ENCODE results near the gene EHBP1L1. TPM values are rescaled to one million over a fixed set of nuclear protein-coding genes. Genes with fewer than 3 reads are reported as not detected.

Gene EHBP1L1
- polyA plus RNA-seq, 4 donors, result 36.1 to 131 (median 62.4) TPM

GRCh38 chr11:65557280-65558001 lies 18.4 kb upstream of the EHBP1L1 start:
- Histone ChIP-seq H3K9me3 (ENCODE audit: control insufficient read depth in 2 of 2, insufficient read depth in 1 of 2, low read depth in 1 of 2, low read length in 1 of 2) (no peaks in the 10 kb centered on the region), H3K4me1 (ENCODE audit: control insufficient read depth in 3 of 3, insufficient read depth in 2 of 3, low read depth in 1 of 3, low read length in 2 of 3) (peaks cover 0 to 69% (median 0%) of the 10 kb centered on the region in 3 donors), H3K27me3 (ENCODE audit: control insufficient read depth in 3 of 3, insufficient read depth in 3 of 3, low read length in 3 of 3) (no peaks in the 10 kb centered on the region), H3K27ac (ENCODE audit: low read depth in 1 of 3, low read length in 2 of 3) (peak overlapping the region; percentile 21 to 83 (median 43)), H3K36me3 (ENCODE audit: control insufficient read depth in 3 of 3, insufficient read depth in 2 of 3, low read depth in 1 of 3, low read length in 3 of 3) (peaks cover 0 to 27% (median 0%) of the 10 kb centered on the region in 3 donors), H3K4me3 (ENCODE audit: low read depth in 1 of 3, low read length in 3 of 3) (peak overlapping the region; percentile 51 to 55 (median 52))
- peak in 1 of 2 donors; percentile 76 for DNase-seq
- WGBS, 3 donors, result 4 to 11% (median 5%) methylated on average over 30 to 47 of the region's 47 CpGs
- FAIRE-seq, result no peak

DNA sequence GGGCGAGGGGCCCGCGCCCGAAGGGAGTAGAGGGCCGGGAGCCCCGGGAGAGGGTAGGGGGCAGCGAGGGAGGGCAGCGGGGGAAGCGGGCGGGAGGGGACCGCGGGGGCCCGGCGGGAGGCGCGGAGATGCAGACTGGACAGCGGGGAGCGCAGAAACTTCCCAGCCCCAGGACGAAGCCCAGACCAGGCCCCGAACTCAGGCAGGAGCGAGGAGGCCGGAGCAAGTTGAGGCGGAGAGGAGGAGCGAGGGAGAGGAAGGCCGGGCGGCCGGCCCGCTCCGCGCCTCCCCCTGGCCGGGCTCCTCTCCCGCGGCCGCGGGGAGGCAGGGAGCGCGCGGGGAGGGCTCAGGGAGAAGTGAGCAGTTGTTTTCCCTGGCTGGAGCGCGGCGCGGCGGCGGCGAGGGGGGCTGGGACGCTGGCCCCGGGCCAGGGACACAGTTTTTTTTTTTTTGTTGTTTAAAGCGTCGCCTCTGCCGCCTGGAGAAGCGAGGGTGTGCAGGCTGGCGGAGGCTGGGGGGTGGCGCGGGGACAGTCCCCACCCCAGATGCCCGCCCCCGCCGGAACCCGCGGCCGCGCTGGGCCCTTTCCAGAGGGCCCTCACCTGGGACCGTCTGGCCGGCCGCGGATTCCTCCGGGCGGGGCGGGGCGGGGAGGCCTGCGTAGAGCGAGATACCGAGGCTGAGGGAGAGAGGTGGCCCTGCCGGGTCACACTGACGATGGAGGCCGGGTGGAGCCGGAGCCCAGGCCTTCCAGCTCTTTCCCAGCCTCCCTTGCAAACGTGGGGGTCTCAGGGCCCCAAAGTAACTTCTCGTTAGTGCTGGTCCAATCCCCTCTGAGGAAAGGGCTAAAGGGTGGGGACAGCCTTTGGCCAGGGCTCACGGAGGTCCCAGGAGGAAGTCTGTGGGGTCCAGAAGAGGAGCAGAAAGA lies 17.6 kb upstream of the EHBP1L1 start, which contains the start of gene LTBP3:
LTBP3 (minus strand) TSS at position 358 of the 928 bp plus-strand sequence. CDS start 400 bp downstream, outside the sequence.
- peak within 1 kb of the TSS; percentile 51 to 55 (median 52) for H3K4me3 ChIP-seq (ENCODE audit: low read depth in 1 of 3, low read length in 3 of 3)
- H3K27me3 ChIP-seq (ENCODE audit: control insufficient read depth in 3 of 3, insufficient read depth in 3 of 3, low read length in 3 of 3), result no peaks in the 10 kb centered on the region
- peaks cover 0 to 63% (median 0%) of the 10 kb centered on the region in 3 donors for H3K4me1 ChIP-seq (ENCODE audit: control insufficient read depth in 3 of 3, insufficient read depth in 2 of 3, low read depth in 1 of 3, low read length in 2 of 3)
- peaks cover 0 to 20% (median 0%) of the 10 kb centered on the region in 3 donors for H3K36me3 ChIP-seq (ENCODE audit: control insufficient read depth in 3 of 3, insufficient read depth in 2 of 3, low read depth in 1 of 3, low read length in 3 of 3)
- FAIRE-seq, result no peak
- peak; percentile 61 to 81 for DNase-seq
- no peaks in the 10 kb centered on the region for H3K9me3 ChIP-seq (ENCODE audit: control insufficient read depth in 2 of 2, insufficient read depth in 1 of 2, low read depth in 1 of 2, low read length in 1 of 2)
- H3K27ac ChIP-seq (ENCODE audit: low read depth in 1 of 3, low read length in 2 of 3), result peak within 1 kb of the TSS; percentile 58 to 92 (median 91)
- 1% methylated on average over 40 to 79 of the region's 79 CpGs for WGBS, 3 donors

- Histone ChIP-seq H3K9me3 (ENCODE audit: control insufficient read depth in 2 of 2, insufficient read depth in 1 of 2, low read depth in 1 of 2, low read length in 1 of 2) (no peaks in the 10 kb centered on the region), H3K4me3 (ENCODE audit: low read depth in 1 of 3, low read length in 3 of 3) (peak overlapping the region in 1 of 3 donors; percentile 48), H3K4me1 (ENCODE audit: control insufficient read depth in 3 of 3, insufficient read depth in 2 of 3, low read depth in 1 of 3, low read length in 2 of 3) (peaks cover 0 to 57% (median 0%) of the 10 kb centered on the region in 3 donors), H3K27me3 (ENCODE audit: control insufficient read depth in 3 of 3, insufficient read depth in 3 of 3, low read length in 3 of 3) (no peaks in the 10 kb centered on the region), H3K36me3 (ENCODE audit: control insufficient read depth in 3 of 3, insufficient read depth in 2 of 3, low read depth in 1 of 3, low read length in 3 of 3) (peaks cover 0 to 17% (median 0%) of the 10 kb centered on the region in 3 donors), H3K27ac (ENCODE audit: low read depth in 1 of 3, low read length in 2 of 3) (peak overlapping the region; percentile 58 to 92 (median 91))
- no peak for FAIRE-seq
- WGBS, 3 donors, result 54 to 61% (median 58%) methylated on average over 17 to 19 of the region's 19 CpGs
- DNase-seq, result no peak
Observed at GRCh38 chr11:65558930-65559509, 16.8 kb upstream of the EHBP1L1 start.

DNA sequence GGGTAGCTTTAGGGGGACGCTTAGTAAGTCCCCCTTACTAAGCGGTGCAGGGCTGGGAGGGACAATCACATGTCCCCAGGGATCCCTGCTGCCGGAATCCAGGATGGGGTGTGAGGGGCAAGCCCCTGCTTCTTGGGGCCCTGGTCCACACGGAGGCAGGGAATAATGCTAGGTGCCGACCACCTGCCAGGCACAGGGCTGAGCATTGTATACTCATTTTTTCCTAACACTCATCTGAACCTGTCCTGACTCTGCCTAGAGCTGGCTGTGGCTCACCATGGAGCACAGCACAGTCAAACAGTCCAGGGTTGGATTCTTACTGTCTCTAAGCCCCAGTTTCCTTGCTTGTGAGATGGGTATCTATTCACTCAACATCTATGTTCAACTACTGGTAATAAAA lies 16.3 kb upstream of the EHBP1L1 start:
- Histone ChIP-seq H3K9me3 (ENCODE audit: control insufficient read depth in 2 of 2, insufficient read depth in 1 of 2, low read depth in 1 of 2, low read length in 1 of 2) (no peaks in the 10 kb centered on the region), H3K36me3 (ENCODE audit: control insufficient read depth in 3 of 3, insufficient read depth in 2 of 3, low read depth in 1 of 3, low read length in 3 of 3) (peaks cover 0 to 13% (median 0%) of the 10 kb centered on the region in 3 donors), H3K27ac (ENCODE audit: low read depth in 1 of 3, low read length in 2 of 3) (peak overlapping the region in 2 of 3 donors; percentile 91 to 92), H3K27me3 (ENCODE audit: control insufficient read depth in 3 of 3, insufficient read depth in 3 of 3, low read length in 3 of 3) (no peaks in the 10 kb centered on the region), H3K4me3 (ENCODE audit: low read depth in 1 of 3, low read length in 3 of 3) (no peak overlapping the region), H3K4me1 (ENCODE audit: control insufficient read depth in 3 of 3, insufficient read depth in 2 of 3, low read depth in 1 of 3, low read length in 2 of 3) (peaks cover 0 to 53% (median 0%) of the 10 kb centered on the region in 3 donors)
- no peak for DNase-seq
- 67 to 77% (median 68%) methylated on average over 5 of the region's 5 CpGs for WGBS, 3 donors
- FAIRE-seq, result no peak

- Histone ChIP-seq H3K9me3 (ENCODE audit: control insufficient read depth in 2 of 2, insufficient read depth in 1 of 2, low read depth in 1 of 2, low read length in 1 of 2) (no peaks in the 10 kb centered on the region), H3K27me3 (ENCODE audit: control insufficient read depth in 3 of 3, insufficient read depth in 3 of 3, low read length in 3 of 3) (no peaks in the 10 kb centered on the region), H3K36me3 (ENCODE audit: control insufficient read depth in 3 of 3, insufficient read depth in 2 of 3, low read depth in 1 of 3, low read length in 3 of 3) (peaks cover 0 to 12% (median 0%) of the 10 kb centered on the region in 3 donors), H3K4me1 (ENCODE audit: control insufficient read depth in 3 of 3, insufficient read depth in 2 of 3, low read depth in 1 of 3, low read length in 2 of 3) (peaks cover 0 to 48% (median 0%) of the 10 kb centered on the region in 3 donors), H3K4me3 (ENCODE audit: low read depth in 1 of 3, low read length in 3 of 3) (no peak overlapping the region), H3K27ac (ENCODE audit: low read depth in 1 of 3, low read length in 2 of 3) (peak overlapping the region in 2 of 3 donors; percentile 59 to 91)
- FAIRE-seq (no peak), DNase-seq (peak in 1 of 2 donors; percentile 60)
- 10 to 46% (median 25%) methylated on average over 5 of the region's 5 CpGs for WGBS, 3 donors
Observed at GRCh38 chr11:65559951-65560537, 15.8 kb upstream of the EHBP1L1 start.

GRCh38 chr11:65560555-65561418 lies 15.1 kb upstream of the EHBP1L1 start:
- H3K27me3 ChIP-seq (ENCODE audit: control insufficient read depth in 3 of 3, insufficient read depth in 3 of 3, low read length in 3 of 3), result no peaks in the 10 kb centered on the region
- no peak overlapping the region for H3K4me3 ChIP-seq (ENCODE audit: low read depth in 1 of 3, low read length in 3 of 3)
- peak overlapping the region in 2 of 3 donors; percentile 59 to 91 for H3K27ac ChIP-seq (ENCODE audit: low read depth in 1 of 3, low read length in 2 of 3)
- no peak for FAIRE-seq
- H3K9me3 ChIP-seq (ENCODE audit: control insufficient read depth in 2 of 2, insufficient read depth in 1 of 2, low read depth in 1 of 2, low read length in 1 of 2), result no peaks in the 10 kb centered on the region
- H3K4me1 ChIP-seq (ENCODE audit: control insufficient read depth in 3 of 3, insufficient read depth in 2 of 3, low read depth in 1 of 3, low read length in 2 of 3), result peaks cover 0 to 41% (median 0%) of the 10 kb centered on the region in 3 donors
- DNase-seq, result peak in 1 of 2 donors; percentile 40
- 18 to 27% (median 27%) methylated on average over 14 to 15 of the region's 15 CpGs for WGBS, 3 donors
- peaks cover 0 to 6% (median 0%) of the 10 kb centered on the region in 3 donors for H3K36me3 ChIP-seq (ENCODE audit: control insufficient read depth in 3 of 3, insufficient read depth in 2 of 3, low read depth in 1 of 3, low read length in 3 of 3)

DNA sequence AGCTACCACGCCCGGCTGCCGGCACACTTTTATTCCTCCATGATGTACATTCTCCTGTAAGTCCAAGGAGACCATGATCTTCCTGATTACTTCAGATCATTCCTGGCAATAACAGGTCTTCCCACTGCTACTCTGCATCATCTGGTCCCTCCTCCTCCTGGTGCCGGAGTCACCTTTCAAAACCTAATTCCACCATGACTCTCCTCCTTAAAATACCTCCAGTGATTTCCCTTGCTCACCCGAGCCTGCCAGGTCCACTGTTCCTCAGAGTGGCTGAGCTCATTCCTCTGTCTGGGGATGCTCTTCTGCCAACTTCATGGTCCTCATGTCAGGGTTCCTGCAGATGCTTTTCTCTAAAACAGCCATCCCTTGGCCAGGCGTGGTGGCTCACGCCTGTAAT lies 13.8 kb upstream of the EHBP1L1 start:
- WGBS, 3 donors, result 64 to 83% (median 66%) methylated on average over 7 of the region's 7 CpGs
- peaks cover 0 to 29% (median 2%) of the 10 kb centered on the region in 3 donors for H3K4me1 ChIP-seq (ENCODE audit: control insufficient read depth in 3 of 3, insufficient read depth in 2 of 3, low read depth in 1 of 3, low read length in 2 of 3)

More for the DNA sequence above, 13.8 kb upstream of the EHBP1L1 start:
- Histone ChIP-seq H3K27me3 (ENCODE audit: control insufficient read depth in 3 of 3, insufficient read depth in 3 of 3, low read length in 3 of 3) (no peaks in the 10 kb centered on the region), H3K36me3 (ENCODE audit: control insufficient read depth in 3 of 3, insufficient read depth in 2 of 3, low read depth in 1 of 3, low read length in 3 of 3) (peaks cover 0 to 11% (median 0%) of the 10 kb centered on the region in 3 donors), H3K27ac (ENCODE audit: low read depth in 1 of 3, low read length in 2 of 3) (no peak overlapping the region), H3K9me3 (ENCODE audit: control insufficient read depth in 2 of 2, insufficient read depth in 1 of 2, low read depth in 1 of 2, low read length in 1 of 2) (no peaks in the 10 kb centered on the region), H3K4me3 (ENCODE audit: low read depth in 1 of 3, low read length in 3 of 3) (no peak overlapping the region)
- DNase-seq, result no peak
- no peak for FAIRE-seq
